K562 (cell line): ENCODE results near the gene ZNF615. TPM values are rescaled to one million over a fixed set of nuclear protein-coding genes. Genes with fewer than 3 reads are reported as not detected.

Source experiments
- ATAC-seq: fragments of 200-7000 bp; cut with Tn5 transposase; 3 replicates; pipeline ENCODE4 v1.9.1; 2020; ENCODE audit warnings: moderate library complexity
- BruUV-seq: library from RNA; stranded (reverse); fragments of 400-500 nt; replicated peaks from 2 replicates; lab custom pipeline; 2021; lab: Mats Ljungman, UMichigan
- CTCF ChIA-PET: fragments of 300-600 bp; formaldehyde crosslinking; extraction: SDS; loops from one replicate; lab custom pipeline; 2021; ENCODE audit warnings: low intra/inter-chr PET ratio; lab: Yijun Ruan, JAX
- POLR2A ChIA-PET: fragments of 300-600, 350-650 bp; sonication (Branson Sonifier 250); formaldehyde crosslinking; extraction: SDS; loops from one replicate; lab custom pipeline; 2021; ENCODE audit warnings: antibody characterized with exemption, inconsistent platforms; lab: Yijun Ruan, JAX
- DNase-seq, 4 experiments: peaks; one replicate each; pipeline versions ENCODE4 v3.0.0 to v3.0.0-alpha.2; 2011 to 2018; ENCODE audit warnings: low spot score in 3 of 4, mixed read lengths in 3 of 4; ENCODE audit errors: extremely low read depth in 1 of 4
- FAIRE-seq: peaks from 2 replicates; lab custom pipeline; 2011; peaks lifted over from hg19 to GRCh38; lab: Jason Lieb, UNC
- H2AFZ ChIP-seq: 2 replicates; pipeline ENCODE4 v1.6.0; 2011; ENCODE audit warnings: low read depth, low read length, control low read depth, inconsistent platforms
- H3K27ac ChIP-seq: fragments of 200-600 bp; 3 replicates; pipeline ENCODE4 v1.8.0; 2011; ENCODE audit warnings: low read depth, mild to moderate bottlenecking, control low read depth, inconsistent platforms, low read length, moderate library complexity, mixed read lengths; ENCODE audit errors: extremely low read depth
- H3K27me3 ChIP-seq, 2 experiments: fragments of 300-600 bp in 1 of 2; 2 replicates in 1 of 2; 3 replicates in 1 of 2; pipeline versions ENCODE4 v1.6.0 to v1.8.0; 2011; ENCODE audit warnings: inconsistent platforms in 2 of 2, low read length in 2 of 2, mild to moderate bottlenecking in 1 of 2, mixed read lengths in 1 of 2, moderate library complexity in 1 of 2; ENCODE audit not compliant: control insufficient read depth in 2 of 2, insufficient read depth in 2 of 2
- H3K36me3 ChIP-seq: fragments of 300-600 bp; 3 replicates; pipeline ENCODE4 v1.8.0; 2011; ENCODE audit warnings: mild to moderate bottlenecking, low read length, inconsistent platforms; ENCODE audit not compliant: control insufficient read depth, insufficient read depth
- H3K4me1 ChIP-seq, 2 experiments: fragments of 200-600 bp in 1 of 2; replicated peaks in 1 of 2; 2 replicates in 1 of 2; 3 replicates in 1 of 2; pipeline versions ENCODE4 v1.5.1 to v1.8.0; 2011; ENCODE audit warnings: inconsistent platforms in 2 of 2, low read length in 2 of 2, mild to moderate bottlenecking in 1 of 2, mixed read lengths in 1 of 2, moderate library complexity in 1 of 2; ENCODE audit not compliant: control insufficient read depth in 2 of 2, insufficient read depth in 2 of 2
- H3K4me2 ChIP-seq: 2 replicates; pipeline ENCODE4 v1.6.1; 2011; ENCODE audit warnings: low read length, control low read depth, inconsistent platforms, mixed read lengths; ENCODE audit not compliant: insufficient read depth
- H3K4me3 ChIP-seq: fragments of 200-600 bp; sonication (generic), shearing (Covaris generic); 2 replicates; pipeline ENCODE4 v1.5.1; 2016; ENCODE audit warnings: control low read depth, inconsistent platforms
- H3K79me2 ChIP-seq: fragments of 200-600 bp; 3 replicates; pipeline ENCODE4 v1.8.0; 2011; ENCODE audit warnings: low read length, inconsistent platforms; ENCODE audit not compliant: control insufficient read depth, insufficient read depth
- H3K9ac ChIP-seq, 2 experiments: 2 replicates each; pipeline versions ENCODE4 v1.6.0 to v1.6.1; 2011; ENCODE audit warnings: low read depth in 2 of 2, low read length in 2 of 2, control low read depth in 1 of 2, inconsistent platforms in 1 of 2, mild to moderate bottlenecking in 1 of 2, mixed read lengths in 1 of 2; ENCODE audit not compliant: insufficient read depth in 1 of 2
- H3K9me1 ChIP-seq: one replicate; pipeline ENCODE4 v1.6.0; 2011; ENCODE audit warnings: inconsistent platforms, mild to moderate bottlenecking, low read length, moderate library complexity; ENCODE audit not compliant: control insufficient read depth, insufficient read depth
- H3K9me3 ChIP-seq: replicated peaks from 2 replicates; pipeline ENCODE4 v1.5.1; 2011; ENCODE audit warnings: low read depth, low read length, inconsistent platforms; ENCODE audit not compliant: control insufficient read depth, insufficient read depth
- H4K20me1 ChIP-seq: replicated peaks from 2 replicates; pipeline ENCODE4 v1.6.1; 2011; ENCODE audit warnings: low read length, inconsistent platforms, mixed read lengths; ENCODE audit not compliant: control insufficient read depth, insufficient read depth
- C11orf30 ChIP-seq: fragments of 450-650 bp; IDR thresholded peaks from 2 replicates; pipeline ENCODE4 v1.6.1; 2016; ENCODE audit warnings: low read depth, mild to moderate bottlenecking
- CEBPB ChIP-seq: fragments of 450-650 bp; IDR thresholded peaks from 2 replicates; pipeline ENCODE4 v1.6.1; 2016; ENCODE audit warnings: missing genetic modification characterization, missing compliant biosample characterization
- ID3 ChIP-seq, 2 experiments: fragments of 250-450 bp in 1 of 2; fragments of 450-650 bp in 1 of 2; sonication (Bioruptor Pico) in 1 of 2; IDR thresholded peaks; 2 replicates each; pipeline versions ENCODE4 v1.6.1 to v1.8.0; 2016 to 2021; ENCODE audit warnings: mild to moderate bottlenecking in 2 of 2, moderate library complexity in 2 of 2, missing compliant biosample characterization in 1 of 2, missing genetic modification characterization in 1 of 2
- MAX ChIP-seq: sonication (generic); formaldehyde crosslinking; IDR thresholded peaks from 2 replicates; pipeline ENCODE4 v1.9.0; 2022; ENCODE audit warnings: mild to moderate bottlenecking, missing genetic modification reagents
- NFIX ChIP-seq: fragments of 250-450 bp; sonication (Bioruptor Pico); IDR thresholded peaks from 2 replicates; pipeline ENCODE4 v1.4.0; 2020; ENCODE audit warnings: low read depth, mild to moderate bottlenecking, moderate library complexity
- NR4A1 ChIP-seq, 2 experiments: fragments of 250-450 bp in 1 of 2; fragments of 450-650 bp in 1 of 2; sonication (Bioruptor Pico) in 1 of 2; IDR thresholded peaks; 2 replicates each; pipeline versions ENCODE4 v1.4.0 to v1.6.1; 2016 to 2020; ENCODE audit warnings: mild to moderate bottlenecking in 2 of 2, missing compliant biosample characterization in 1 of 2, missing genetic modification characterization in 1 of 2, moderate library complexity in 1 of 2
- RB1 ChIP-seq: fragments of 450-650 bp; IDR thresholded peaks from 2 replicates; pipeline ENCODE4 v1.6.1; 2017; ENCODE audit warnings: low read depth, mild to moderate bottlenecking
- SRF ChIP-seq, 2 experiments: fragments of 250-450, 450-650 bp in 1 of 2; sonication (Bioruptor Pico) in 1 of 2; sonication (generic) in 1 of 2; formaldehyde crosslinking; IDR thresholded peaks; 2 replicates each; pipeline versions ENCODE4 v1.5.0 to v1.5.1; 2020 to 2022; ENCODE audit warnings: mild to moderate bottlenecking in 1 of 2, missing genetic modification reagents in 1 of 2
- TOE1 ChIP-seq, 2 experiments: fragments of 450-650 bp in 1 of 2; sonication (generic) in 1 of 2; formaldehyde crosslinking in 1 of 2; IDR thresholded peaks; 2 replicates each; pipeline versions ENCODE4 v1.7.1 to v1.8.0; 2016 to 2022; ENCODE audit warnings: borderline replicate concordance in 2 of 2, mild to moderate bottlenecking in 2 of 2, antibody characterized with exemption in 1 of 2, inconsistent platforms in 1 of 2, low read depth in 1 of 2, missing genetic modification reagents in 1 of 2, moderate library complexity in 1 of 2
- ZBTB33 ChIP-seq: sonication (generic); formaldehyde crosslinking; IDR thresholded peaks from 2 replicates; pipeline ENCODE4 v1.8.1; 2023; ENCODE audit warnings: mild to moderate bottlenecking, missing genetic modification reagents
- ZNF124 ChIP-seq: sonication (generic); formaldehyde crosslinking; IDR thresholded peaks from 2 replicates; pipeline ENCODE4 v1.8.1; 2022; ENCODE audit warnings: missing genetic modification reagents
- ZNF449 ChIP-seq: fragments of 250-450 bp; sonication (Bioruptor Pico); IDR thresholded peaks from 2 replicates; pipeline ENCODE4 v1.8.0; 2022; ENCODE audit warnings: moderate library complexity, mild to moderate bottlenecking, inconsistent platforms
- WGBS: fragments of 100-300 bp; shearing (Covaris generic); methylation state at CpG from one replicate; pipeline ENCODE4 v1.1.6; 2016; ENCODE audit warnings: low coverage, mixed read lengths; ENCODE audit not compliant: insufficient coverage; ENCODE audit errors: missing lambda C conversion rate; 5-methylcytosine and 5-hydroxymethylcytosine counted together
- in situ Hi-C: fragments of 300-500 bp; cut with MboI; formaldehyde crosslinking; loops from 4 replicates; pipeline ENCODE4 v1.15.0; 2018; ENCODE audit warnings: inconsistent platforms, mixed read lengths
- intact Hi-C: fragments of 100-400 bp; cut with micrococcal nuclease; formaldehyde crosslinking; loops from 2 replicates; pipeline ENCODE4 v1.14.2; 2022
- polyA plus RNA-seq, 8 experiments: library from polyadenylated mRNA; depleted of rRNA in 4 of 8; stranded (reverse) in 5 of 8; unstranded in 3 of 8; fragments of >200 nt; fragmentation: Nextera tagmentation in 2 of 8; fragmentation: Illumina TruSeq in 1 of 8; extraction: Ambion mirVana in 2 of 8; extraction: Trizol in 1 of 8; gene quantifications; 2 replicates each; pipeline versions ENCODE4 v1.2.1 to v1.2.3, GENCODE V29; 2011 to 2014; ENCODE audit warnings: inconsistent platforms in 1 of 8, missing spikeins in 1 of 8
- total RNA-seq, 7 experiments: library from RNA; depleted of rRNA in 6 of 7; stranded (reverse); fragments of >200 nt in 6 of 7; fragmentation: Illumina TruSeq in 2 of 7; extraction: Trizol in 2 of 7; gene quantifications; 2 replicates each; pipeline versions ENCODE4 v1.2.1 to v1.2.3, GENCODE V29; 2011 to 2021; ENCODE audit warnings: low replicate concordance in 1 of 7

Gene ZNF615
- total and polyA plus RNA-seq, 9 of the 15 experiments (the other 6 are each of a cell fraction or from before 2014, with no cell fraction given) = 1.2 to 4.4 (median 2.7) TPM

- TF ChIP-seq NR4A1 (CRISPR knock-in tag; IDR thresholded peaks at IDR 0.05) (no peak), NR4A1 (tag; IDR thresholded peaks at IDR 0.05) (no peak), RB1 (no peak), MAX (CRISPR knock-in tag) (no peak), ZNF449 (no peak), NFIX (CRISPR knock-in tag) (no peak), ZNF124 (CRISPR knock-in tag) (no peak), C11orf30 (no peak)
- TF ChIP-seq, all 486 proteins: peak for 0
Observed at GRCh38 chr19:52010674-52011073, 2.7 kb upstream of the ZNF615 start (continued).

- ChIA-PET POLR2A (interaction anchor here (1.1 kb wide), 1 partner anchor 10 kb away, joined by 5 read pairs; no protein-coding TSS in a partner anchor), CTCF (no interaction called here)
- H3K79me2 ChIP-seq = no peaks in the 10 kb centered on the region
- H4K20me1 ChIP-seq = no peaks in the 10 kb centered on the region
- BruUV-seq = no TSS peak
- H3K9ac ChIP-seq = peak overlapping the region; percentile 79 to 89
- peak overlapping the region; percentile 60 for H3K27ac ChIP-seq
- 56% methylated on average over 9 of the region's 9 CpGs for WGBS
- H3K9me3 ChIP-seq = peaks cover 14% of the 10 kb centered on the region
- peak overlapping the region; percentile 99 for H2AFZ ChIP-seq
- intact Hi-C loops (no loop called here), in situ Hi-C loops (no loop called here)
- H3K4me2 ChIP-seq = peak overlapping the region; percentile 92
- peak overlapping the region; percentile 63 for H3K4me3 ChIP-seq
- TF ChIP-seq RB1 (no peak), CEBPB (tag) (no peak), ZBTB33 (CRISPR knock-in tag) (peak; percentile 6; the same call in 1 of the 2 replicates), SRF (CRISPR knock-in tag; IDR thresholded peaks at IDR 0.05) (no peak), ID3 (CRISPR knock-in tag; IDR thresholded peaks at IDR 0.05) (no peak), ID3 (tag; IDR thresholded peaks at IDR 0.05) (no peak), TOE1 (IDR thresholded peaks at IDR 0.05; ENCODE audit: borderline replicate concordance) (no peak), TOE1 (CRISPR knock-in tag; IDR thresholded peaks at IDR 0.05; ENCODE audit: borderline replicate concordance, low read depth) (no peak)
- no peaks in the 10 kb centered on the region for H3K9me1 ChIP-seq
- no peaks in the 10 kb centered on the region for H3K36me3 ChIP-seq
- H3K4me1 ChIP-seq = peaks cover 3 to 9% of the 10 kb centered on the region in 2 experiments; a peak in 4 of 5 replicates
- FAIRE-seq (no peak), ATAC-seq (peak; percentile 53), DNase-seq (no peak)
- no peaks in the 10 kb centered on the region for H3K27me3 ChIP-seq
Observed at GRCh38 chr19:52007451-52007805, 583 bp downstream of the ZNF615 start.
